Fibroblast of lung (primary cell): ENCODE results near the gene EYS.

Source experiments
- EZH2 ChIP-seq: IDR thresholded peaks from 2 replicates; pipeline ENCODE4 v1.5.1; 2012; ENCODE audit warnings: low read length, control low read depth, mild to moderate bottlenecking; ENCODE audit errors: missing control alignments
- TF ChIP-seq, protein P1 (sequence below), 2 donors: IDR thresholded peaks in 1 of 2; conservative IDR thresholded peaks in 1 of 2; 1 replicate in 1 of 2; 2 replicates in 1 of 2; pipeline ENCODE4 v1.5.1; 2011 to 2012; ENCODE audit warnings: low read length in 2 of 2, control low read depth in 1 of 2, inconsistent platforms in 1 of 2, low read depth in 1 of 2, mild to moderate bottlenecking in 1 of 2

DNA sequence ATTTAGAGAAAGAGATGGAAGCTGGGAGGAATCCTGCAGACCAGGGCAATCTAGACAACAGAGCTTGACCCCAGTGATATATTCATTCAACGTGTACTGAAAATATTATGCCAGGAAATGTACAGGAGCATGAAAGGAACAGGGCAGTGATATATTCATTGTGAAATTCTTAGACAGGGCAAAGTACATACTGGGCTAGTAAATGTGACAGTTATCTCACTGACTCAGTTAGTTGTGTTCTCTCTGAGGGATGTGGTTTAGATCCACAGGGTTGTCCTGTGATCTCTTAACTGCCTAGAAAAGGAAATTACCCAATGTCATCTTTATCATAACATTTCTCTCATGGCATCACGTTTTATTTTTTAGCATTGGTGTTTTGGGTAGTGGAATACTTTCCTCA, 891.3 kb downstream of the EYS start:
- TF ChIP-seq, protein P1, sequence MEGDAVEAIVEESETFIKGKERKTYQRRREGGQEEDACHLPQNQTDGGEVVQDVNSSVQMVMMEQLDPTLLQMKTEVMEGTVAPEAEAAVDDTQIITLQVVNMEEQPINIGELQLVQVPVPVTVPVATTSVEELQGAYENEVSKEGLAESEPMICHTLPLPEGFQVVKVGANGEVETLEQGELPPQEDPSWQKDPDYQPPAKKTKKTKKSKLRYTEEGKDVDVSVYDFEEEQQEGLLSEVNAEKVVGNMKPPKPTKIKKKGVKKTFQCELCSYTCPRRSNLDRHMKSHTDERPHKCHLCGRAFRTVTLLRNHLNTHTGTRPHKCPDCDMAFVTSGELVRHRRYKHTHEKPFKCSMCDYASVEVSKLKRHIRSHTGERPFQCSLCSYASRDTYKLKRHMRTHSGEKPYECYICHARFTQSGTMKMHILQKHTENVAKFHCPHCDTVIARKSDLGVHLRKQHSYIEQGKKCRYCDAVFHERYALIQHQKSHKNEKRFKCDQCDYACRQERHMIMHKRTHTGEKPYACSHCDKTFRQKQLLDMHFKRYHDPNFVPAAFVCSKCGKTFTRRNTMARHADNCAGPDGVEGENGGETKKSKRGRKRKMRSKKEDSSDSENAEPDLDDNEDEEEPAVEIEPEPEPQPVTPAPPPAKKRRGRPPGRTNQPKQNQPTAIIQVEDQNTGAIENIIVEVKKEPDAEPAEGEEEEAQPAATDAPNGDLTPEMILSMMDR (conservative IDR thresholded peaks at IDR 0.05 in 1 of 2, IDR thresholded peaks at IDR 0.05 in 1 of 2; ENCODE audit: low read depth in 1 of 2, low read length in 2 of 2), result no peak
- no peak for TF ChIP-seq EZH2
